ENCODE measurements around the gene ECSCR.

The ECSCR gene

DNA sequence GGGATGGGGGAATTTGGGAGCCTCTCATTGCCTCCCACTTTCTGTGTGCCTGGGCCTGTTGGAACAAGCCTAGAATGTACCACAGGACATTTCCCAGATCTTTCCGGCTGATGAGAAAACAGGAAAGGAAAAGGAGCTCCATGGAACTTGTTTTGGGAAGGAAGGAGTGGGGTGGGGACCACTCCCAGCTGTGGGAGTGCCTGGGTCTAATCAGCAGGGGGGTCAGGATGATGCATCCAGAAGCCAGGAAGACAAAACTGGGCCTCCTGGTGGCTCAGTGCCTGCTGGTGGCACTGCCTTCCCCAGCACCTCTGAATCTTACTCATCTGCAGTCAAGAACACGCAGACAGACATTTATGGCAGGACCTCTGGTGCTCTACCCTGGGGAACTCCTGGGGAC, 11.0 kb upstream of the ECSCR start:
- DNase-seq, result no peak

DNA sequence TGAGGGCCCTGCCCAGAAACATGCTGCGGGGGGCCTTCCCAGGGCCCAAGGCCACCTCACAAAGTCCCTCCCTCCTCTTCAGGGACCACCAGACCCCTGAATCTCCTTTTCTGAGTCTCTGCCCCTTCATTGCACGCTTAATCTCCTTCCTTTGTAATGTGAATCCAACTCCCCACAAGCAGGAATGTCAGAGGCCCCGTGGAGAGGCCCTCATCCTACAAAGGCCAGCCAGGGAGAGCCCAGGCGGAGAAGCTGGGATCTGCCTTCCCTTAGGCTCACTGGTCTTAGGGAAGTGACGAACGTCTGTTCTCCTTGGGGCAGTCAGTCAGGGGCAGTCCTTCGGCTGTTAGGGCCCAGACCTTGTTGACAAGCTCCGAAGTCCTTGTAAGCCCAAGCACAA, 10.6 kb upstream of the ECSCR start:
- DNase-seq, result no peak

- no peak for DNase-seq
Measured at GRCh38 chr5:139472386-139473030, 10.0 kb upstream of the ECSCR start.

DNA sequence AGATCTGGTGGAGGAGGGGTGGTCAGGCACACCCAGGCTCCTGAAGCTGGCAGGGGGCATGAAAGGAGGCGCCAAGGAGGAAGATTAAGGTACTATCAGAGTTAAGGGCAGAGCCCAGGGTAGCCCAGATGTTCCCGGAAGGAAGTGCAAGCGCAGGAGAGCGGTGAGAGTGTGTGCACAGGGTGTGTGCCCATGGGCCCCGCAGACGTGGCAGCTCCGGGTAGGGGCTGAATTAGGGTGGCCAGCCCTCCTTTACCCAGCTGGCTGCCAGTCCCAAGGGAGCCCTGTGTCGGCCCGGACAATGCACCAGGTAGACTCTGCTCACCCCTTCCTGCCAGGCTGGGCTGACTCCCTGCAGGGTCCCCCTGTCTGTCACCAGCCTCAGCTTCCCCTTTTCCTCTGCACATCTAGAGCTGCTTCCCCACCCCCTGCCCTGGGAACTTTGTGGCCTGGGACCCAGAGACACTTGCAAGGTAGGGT, 8.3 kb upstream of the ECSCR start, which contains the start of gene SMIM33:
SMIM33 (plus strand) TSS at position 184 of the 480 bp plus-strand sequence; CDS start at position 302, 118 bp downstream.
- no peak for DNase-seq

- DNase-seq, result no peak
Measured at GRCh38 chr5:139468421-139468931, 5.9 kb upstream of the ECSCR start.

DNA sequence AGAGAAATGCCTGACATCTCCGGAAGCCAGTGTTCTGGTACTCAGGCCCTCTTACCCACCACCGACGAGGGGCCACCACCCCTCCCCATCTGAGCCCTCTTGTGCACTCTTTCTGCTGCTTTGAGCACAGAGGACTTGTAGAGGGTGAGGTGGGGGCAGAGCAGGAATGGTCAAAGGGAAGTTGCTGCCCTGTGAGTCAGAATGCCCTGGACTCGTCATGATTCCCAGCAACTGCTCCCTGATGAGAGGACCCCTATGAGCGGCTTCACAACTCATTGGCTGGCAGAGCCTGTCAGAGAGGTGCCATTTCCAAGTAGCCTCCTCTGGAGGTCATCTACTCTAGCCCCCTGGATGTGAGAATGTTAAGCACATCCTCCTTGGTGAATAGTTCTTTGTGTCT, 845 bp downstream of the ECSCR start:
- DNase-seq, result no peak

GRCh38 chr5:139461176-139461575, 1.4 kb downstream of the ECSCR start:
- DNase-seq, result no peak

DNA sequence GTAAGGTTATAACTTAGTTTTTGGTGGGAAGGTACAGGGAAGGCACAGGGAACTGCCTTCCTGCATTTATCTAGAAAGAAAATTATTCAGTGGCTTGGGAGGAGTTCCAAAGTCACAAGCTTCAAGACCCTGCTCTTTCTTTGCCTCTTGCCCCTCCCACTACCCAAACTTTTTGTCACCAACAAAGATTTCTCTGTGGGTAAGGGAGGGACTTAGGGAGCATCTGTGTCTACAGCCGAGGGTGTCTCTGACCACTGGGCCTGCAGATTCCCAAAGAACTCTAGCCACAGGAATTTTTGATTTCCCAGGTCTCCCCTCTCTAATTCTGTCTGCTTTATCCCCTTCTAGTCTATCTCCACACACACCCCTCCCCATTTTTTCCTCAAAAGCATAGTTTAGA, 2.1 kb downstream of the ECSCR start:
- DNase-seq, result no peak

DNA sequence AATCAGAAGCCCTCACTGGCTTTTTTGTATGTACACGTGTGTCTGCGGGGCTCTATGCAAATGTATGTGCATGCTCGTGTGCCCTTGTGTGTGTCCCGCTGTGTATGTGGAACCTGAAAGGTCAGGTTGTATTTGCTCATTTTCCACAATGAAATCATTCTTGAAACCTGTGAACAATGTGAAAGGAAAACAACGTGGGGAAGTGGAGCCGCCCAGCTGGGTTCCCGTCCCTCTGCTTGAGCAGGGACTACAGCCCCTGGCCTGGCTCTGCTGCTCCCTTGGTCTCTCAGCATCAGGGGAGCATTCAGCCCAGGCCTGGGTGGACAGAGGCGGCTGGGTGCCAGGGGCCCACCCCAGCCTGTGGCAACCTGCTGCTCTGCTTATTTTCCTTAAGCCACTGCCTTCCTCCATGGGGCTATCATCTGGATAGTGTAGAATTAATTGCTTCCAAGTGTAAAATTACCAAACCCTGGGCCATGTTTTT, 3.0 kb downstream of the ECSCR start:
- DNase-seq, result no peak

DNA sequence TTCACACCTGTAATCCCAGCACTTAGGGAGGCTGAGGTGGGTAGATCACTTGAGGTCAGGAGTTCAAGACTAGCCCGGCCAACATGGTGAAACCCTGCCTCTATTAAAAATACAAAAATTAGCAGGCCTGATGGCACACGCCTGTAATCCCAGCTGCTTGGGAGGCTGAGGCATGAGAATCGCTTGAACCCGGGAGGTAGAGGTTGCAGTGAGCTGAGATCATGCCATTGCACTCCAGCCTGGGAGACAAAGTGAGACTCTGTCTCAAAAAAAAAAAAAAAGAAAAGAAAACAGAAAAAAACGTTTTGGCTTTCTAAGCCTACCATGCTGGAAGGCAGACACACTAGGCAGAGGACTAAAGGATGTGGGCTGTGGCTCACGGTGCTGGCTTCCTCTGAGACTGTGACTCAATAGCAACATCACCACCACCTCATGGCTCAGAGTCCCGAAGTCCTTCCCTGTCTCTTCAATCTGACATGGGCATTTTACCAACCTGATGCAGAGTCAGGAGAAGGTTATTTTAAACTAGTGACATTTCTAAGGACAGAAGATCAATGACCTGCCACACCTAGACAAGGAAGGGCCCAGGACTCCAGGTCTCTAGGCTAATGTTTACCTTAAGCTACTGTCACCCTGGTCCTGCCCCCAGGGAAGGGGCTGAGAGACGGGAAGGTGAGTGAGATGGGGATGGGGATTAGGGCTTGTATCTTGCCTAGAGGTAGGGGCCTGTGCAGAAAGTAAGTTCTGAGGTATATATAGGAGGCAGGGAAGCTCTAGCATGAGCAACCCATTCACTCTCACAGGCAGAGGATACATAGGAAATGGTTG, 3.7 kb downstream of the ECSCR start:
- no peak for DNase-seq

DNA sequence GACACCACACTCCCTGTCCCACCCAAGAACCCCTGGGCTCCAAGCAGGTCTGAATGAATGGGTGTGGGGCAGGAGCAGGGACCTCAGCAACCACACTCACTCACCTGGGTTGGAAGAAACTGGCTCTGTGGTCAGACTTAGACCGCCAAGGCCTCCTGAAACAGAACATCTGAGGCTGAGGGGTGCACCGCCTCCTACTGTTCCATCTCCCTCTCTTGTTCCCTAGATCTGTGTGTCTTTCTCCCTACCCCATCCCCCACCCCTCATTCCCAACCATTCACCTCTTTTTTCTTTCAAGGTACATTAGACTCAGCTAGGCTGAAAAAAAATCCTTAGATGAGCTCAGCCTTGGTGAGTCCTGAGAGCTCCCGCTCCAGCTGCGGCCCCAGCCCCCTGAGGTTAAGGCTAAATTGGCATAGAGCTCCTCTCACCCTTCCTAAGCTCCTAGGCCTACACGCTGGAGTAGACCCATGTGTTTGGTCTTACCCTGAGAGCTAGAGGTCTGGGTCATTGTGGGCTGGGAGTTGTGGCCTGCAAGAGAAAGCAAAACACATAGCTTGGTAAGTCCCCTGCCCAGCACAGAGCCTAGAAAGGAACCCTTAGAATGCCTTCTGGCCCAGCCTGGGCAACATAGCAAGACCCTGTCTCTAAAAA, 4.8 kb downstream of the ECSCR start:
- DNase-seq, result no peak

DNA sequence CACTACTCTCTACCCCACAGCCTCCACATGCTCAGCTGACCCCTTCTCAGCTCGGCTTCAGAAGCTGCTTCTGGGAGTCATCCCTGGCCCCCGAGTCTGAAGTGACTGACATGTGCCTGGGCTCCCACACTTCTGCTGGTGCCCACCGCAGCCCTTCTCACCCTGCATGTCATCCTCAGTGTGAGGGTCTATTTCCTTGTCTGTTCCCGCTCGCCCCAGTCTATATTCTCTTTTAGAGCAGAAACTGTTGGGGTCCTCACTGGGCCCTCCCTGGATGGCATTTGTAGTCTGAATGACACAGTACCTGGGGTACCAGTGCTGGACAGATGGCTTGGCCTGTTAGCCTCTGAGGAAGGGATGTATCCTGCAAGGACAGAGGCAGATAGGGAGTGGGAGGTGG, 5.3 kb downstream of the ECSCR start:
- DNase-seq, result no peak

GRCh38 chr5:139456776-139457175, 5.8 kb downstream of the ECSCR start:
- DNase-seq, result no peak

- DNase-seq, result no peak
Measured at GRCh38 chr5:139454568-139455290, 7.8 kb downstream of the ECSCR start.

DNA sequence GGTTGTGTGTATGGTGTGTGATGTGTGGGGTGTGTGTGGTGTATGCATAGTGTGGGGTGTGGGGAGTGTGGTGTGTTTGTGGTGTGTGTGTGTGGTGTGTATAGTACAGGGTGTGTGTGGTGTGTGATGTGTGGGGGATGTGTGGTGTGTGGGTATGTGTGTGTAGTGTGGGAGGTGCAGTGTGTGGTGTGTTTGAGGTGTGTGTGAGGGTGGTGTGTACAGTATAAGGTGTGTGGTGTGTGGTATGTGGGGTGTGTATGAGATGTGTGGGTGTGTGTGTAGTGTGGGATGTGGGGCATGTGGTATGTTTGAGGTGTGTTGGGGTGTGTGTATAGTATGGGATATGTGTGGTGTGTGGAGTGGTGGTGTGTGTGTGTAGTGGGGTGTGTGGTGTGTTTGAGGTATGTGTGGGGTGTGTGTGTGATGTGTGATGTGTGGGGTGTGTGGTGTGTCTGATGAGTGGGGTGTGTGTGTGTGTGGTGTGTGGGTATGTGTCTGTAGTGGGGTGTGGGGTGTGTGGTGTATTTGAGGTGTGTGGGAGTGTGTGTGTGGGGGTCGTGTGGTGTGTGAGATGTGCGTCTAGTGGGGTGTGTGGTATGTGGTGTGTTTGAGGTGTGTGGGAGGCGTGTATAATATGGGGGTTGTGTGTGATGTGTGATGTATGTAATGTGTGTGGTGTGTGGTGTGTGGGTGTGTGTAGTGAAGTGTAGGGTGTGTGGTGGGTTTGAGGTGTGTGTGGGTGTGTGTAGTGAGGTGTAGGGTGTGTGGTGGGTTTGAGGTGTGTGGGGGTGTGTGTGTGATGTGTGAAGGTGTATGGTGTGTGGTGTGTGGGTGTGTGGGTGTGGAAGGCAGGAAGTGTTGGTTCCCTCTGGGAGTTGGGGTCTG, 8.6 kb downstream of the ECSCR start:
- no peak for DNase-seq

DNA sequence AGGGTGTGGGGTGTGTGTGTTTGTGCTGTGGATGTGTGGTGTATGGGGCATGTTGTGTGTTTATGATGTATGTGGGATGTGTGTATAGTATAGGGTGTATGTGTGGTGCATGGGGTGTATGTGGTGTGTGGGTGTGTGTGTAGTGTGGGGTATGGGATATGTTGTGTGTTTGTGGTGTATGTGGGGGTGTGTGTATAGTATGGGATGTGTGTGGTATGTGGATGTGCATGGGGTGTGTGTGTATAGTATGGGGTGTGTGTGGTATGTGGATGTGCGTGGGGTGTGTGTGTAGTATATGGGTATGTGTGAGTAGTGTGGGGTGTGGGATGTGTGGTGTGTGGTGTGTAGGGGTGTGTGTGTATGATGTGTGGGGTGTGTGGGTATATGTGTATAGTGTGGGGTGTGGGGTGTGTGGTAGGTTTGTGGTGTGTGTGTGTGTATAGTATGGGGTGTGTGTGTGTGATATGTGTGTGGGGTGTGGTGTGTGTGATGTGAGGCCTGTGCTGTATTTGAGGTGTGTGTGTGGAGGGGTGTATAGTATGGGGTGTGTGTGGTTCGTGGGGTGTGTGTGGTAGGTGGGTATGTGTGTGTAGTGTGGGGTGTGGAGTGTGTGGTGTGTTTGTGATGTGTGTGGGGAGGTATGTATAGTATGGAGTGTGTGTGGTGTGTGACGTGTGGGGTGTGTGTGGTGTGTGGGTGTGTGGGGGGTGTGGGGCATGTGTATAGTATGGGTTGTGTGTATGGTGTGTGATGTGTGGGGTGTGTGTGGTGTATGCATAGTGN, 10.5 kb downstream of the ECSCR start:
- DNase-seq, result no peak

DNA sequence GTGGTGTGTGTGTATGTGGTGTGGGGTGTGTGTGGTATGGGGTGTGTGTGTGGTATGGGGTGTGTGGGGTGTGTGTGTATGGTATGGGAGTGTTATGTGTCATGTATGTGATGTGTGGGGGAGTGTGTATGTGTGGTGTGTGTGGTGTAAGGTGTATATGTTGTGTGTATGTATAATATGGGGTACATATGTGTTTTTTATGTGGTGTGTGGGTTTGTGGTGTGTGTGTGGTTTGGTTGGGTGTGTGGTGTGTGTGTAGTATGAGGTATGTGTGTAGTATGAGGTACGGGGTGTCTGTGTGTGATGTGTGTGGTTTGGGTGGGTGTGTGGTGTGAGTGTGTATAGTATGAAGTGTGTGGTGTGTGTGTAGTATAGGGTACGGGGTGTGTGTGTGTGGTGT, 11.4 kb downstream of the ECSCR start:
- no peak for DNase-seq

DNA sequence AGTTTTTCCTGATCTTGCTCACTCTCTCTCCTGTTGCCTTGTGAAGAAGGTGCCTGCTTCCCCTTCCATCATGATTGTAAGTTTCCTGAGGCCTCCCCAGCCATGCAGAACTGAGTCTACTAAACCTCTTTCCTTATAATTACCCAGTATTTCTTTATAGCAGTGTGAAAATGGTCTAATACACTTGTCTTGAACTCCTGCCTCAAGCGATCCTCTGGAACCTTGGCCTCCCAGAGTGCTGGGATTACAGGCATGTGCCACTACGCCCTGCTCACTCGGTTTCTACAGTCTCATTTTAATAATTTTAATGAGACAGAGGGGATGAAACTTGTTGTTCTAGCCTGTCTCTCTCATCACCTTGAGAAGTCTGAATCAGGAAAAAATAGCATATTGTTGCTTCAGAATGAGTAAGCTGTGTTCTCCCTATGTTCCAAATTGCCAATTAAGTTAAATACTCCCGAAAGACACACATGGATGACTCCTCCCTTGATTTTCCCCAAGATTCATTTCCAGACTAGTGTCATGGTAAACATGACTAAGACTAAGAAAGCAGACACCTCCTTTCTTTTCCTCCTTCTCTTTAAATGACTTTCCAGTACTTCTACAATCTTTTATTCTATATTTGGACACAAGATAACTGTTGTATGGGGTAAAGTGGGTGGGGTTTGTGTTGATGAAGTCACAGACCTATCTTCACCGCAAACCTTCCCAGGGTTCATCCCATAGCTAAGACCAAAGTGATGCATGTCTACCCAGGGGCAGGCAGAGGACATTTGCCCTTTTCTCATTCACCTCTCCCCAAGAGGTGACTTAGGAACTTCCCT, 15.4 kb downstream of the ECSCR start:
- no peak for DNase-seq

GRCh38 chr5:139445325-139446170, 17.0 kb downstream of the ECSCR start:
- no peak for DNase-seq
